Kidney capillary endothelial cell (primary cell): ENCODE results near the gene DNAH2.
A peak's percentile ranks its signal among the peaks of the same experiment; 100 is the strongest.

Experiments
- DNase-seq: peaks from one replicate; pipeline ENCODE4 v3.0.0-alpha.2; 2018; ENCODE audit warnings: low spot score

Gene DNAH2

GRCh38 chr17:7839190-7839875 is 121.8 kb downstream of the DNAH2 start:
- no peak for DNase-seq

- DNase-seq, result peak; percentile 23
Measured at GRCh38 chr17:7839876-7840261, 122.3 kb downstream of the DNAH2 start.

GRCh38 chr17:7840441-7840840 is 122.9 kb downstream of the DNAH2 start:
- no peak for DNase-seq

DNA sequence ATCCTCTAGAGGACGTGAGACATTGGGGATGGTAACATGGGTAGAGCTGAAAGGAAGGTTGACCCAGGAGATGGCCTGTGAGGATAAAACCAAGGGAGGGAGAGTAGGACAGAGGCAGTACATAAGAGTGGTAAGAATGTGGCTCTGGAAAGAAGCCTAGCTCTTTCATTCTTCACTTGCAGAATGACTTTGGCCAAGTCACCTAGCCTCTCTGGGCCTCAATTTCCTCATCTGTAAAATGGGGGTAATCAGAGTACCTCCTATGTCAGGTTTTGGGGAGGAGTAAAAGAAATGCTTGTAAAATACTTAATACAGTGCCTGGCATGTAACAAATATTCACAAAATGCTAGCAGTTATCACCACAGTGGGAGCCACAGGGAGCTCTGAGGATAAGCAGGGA is 123.3 kb downstream of the DNAH2 start:
- DNase-seq, result no peak

DNA sequence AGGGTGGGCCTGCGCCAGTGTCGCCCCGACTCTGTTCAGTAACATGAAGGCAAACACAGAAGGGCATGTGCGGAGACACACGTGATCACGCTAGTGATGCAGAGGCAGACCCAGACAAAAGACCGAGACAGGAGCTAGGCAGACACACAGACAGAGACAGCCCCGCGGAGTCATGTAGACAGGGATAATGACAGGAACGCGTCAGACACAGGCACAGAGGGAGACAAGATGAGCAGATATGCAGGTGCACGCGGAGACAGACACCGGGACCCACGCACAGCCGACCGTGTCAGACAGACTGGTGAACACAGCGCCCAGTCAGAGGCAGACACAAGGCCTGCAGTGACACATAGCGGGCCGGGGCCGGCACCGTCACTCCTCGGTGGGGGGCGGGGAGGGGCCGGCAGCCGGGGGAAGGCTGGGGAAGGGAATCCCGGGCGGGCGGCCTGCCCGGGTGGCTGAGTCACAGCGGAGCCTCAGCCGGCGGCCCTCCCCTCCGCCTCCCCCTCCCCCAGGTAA is 123.9 kb downstream of the DNAH2 start:
- DNase-seq, result peak; percentile 93

GRCh38 chr17:7841915-7842379 is 124.4 kb downstream of the DNAH2 start:
- DNase-seq, result peak; percentile 82

DNA sequence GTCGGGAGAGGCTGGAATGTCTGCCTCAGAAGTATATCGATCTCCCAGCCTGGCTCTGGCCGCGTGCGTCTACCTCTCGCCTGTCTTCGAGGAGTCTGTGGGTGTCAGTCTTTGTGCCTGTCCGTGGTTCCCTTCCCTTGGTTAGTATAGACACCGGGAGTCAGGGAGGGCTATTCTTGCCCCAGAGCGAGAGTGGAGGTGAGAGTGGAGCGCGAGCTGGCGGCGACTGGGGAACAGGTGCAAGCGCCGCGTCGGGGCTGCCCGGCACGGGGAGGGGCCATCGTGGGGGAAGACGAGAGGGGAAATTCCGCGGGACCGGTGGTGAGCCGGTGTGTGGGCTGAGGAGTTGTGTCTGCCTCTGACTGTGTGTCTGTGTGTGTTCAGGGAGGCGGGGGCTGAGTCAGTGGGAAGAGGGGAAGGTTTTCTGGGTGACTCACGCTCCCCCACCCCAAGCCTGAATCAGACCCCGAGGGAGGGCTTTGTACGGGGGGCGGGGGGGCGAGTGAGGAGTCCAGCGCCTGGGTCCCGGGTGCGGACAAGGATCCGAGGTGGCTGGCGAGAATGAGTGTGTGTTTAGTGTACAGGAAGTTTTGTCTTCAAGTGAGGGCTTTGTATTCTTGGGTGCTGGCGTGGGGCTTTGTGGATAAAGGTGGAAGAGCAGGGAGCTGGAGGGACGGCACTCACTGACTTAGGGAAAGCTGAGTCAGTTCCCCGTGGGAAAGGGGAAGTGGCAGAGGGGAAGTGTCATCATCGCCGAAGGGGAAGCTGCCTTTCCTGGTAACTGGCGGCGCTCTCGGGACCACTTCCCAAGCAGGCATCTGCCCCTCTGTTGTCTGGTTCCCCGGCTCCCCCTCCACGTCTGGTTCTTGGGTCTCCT is 125.1 kb downstream of the DNAH2 start:
- peak; percentile 99 for DNase-seq

DNA sequence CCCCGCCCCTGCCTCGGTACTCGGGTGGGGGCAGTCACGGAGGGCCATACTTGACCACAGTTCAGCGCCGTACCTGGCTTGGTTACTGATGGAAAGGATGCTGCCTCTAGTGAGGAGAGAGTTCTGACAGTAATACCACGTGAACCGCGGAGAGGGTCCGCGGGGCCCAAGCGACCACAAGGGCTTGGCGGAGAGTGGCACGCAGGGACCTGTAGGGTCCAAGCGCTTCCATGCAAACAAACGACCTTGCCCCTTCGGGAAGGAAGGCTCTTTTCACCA is 125.7 kb downstream of the DNAH2 start:
- DNase-seq, result no peak

GRCh38 chr17:7843536-7844291 is 126.2 kb downstream of the DNAH2 start:
- DNase-seq, result peak; percentile 77

- peak; percentile 96 for DNase-seq
Measured at GRCh38 chr17:7844292-7845154, 127.0 kb downstream of the DNAH2 start.

DNA sequence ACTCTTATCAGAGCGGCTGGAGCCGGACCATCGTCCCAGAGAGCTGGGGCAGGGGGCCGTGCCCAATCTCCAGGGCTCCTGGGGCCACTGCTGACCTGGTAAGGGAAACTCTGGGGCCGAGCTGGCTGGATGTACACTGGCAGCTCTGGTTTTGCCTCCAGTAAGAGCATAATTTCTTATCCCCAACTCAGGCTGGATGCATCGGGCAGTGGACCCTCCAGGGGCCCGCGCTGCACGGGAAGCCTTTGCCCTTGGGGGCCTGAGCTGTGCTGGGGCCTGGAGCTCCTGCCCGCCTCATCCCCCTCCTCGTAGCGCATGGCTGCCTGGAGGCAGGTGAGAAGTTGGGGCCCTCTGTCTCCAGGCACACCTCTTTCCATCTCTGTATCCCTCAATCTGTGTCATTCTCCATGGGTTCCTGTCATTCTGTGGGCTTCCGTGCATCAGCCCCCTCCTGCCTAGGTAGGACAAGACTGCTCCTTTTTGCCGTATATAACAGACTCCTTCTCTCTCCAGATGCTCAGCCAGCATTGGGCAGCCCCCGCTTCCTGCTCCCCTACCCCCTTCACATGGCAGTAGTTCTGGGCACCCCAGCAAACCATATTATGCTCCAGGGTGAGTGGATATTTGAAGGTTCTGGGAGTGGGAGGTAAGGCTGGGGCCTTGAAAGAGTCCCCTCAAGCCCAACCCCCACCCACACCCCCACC is 128.0 kb downstream of the DNAH2 start:
- DNase-seq, result no peak

DNA sequence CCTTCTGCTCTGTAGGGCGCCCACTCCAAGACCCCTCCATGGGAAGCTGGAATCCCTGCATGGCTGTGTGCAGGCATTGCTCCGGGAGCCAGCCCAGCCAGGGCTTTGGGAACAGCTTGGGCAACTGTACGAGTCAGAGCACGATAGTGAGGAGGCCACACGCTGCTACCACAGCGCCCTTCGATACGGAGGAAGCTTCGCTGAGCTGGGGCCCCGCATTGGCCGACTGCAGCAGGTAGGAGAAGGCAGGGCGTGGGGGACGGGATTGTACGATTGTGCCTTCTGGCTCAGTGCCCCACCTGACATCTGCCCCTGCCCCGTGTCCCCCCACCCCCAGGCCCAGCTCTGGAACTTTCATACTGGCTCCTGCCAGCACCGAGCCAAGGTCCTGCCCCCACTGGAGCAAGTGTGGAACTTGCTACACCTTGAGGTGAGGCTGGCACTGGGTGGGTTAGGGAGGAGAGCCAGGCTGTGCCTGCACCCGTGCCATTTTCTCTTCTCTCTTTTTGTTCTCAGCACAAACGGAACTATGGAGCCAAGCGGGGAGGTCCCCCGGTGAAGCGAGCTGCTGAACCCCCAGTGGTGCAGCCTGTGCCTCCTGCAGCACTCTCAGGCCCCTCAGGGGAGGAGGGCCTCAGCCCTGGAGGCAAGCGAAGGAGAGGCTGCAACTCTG is 128.7 kb downstream of the DNAH2 start:
- DNase-seq, result no peak

DNA sequence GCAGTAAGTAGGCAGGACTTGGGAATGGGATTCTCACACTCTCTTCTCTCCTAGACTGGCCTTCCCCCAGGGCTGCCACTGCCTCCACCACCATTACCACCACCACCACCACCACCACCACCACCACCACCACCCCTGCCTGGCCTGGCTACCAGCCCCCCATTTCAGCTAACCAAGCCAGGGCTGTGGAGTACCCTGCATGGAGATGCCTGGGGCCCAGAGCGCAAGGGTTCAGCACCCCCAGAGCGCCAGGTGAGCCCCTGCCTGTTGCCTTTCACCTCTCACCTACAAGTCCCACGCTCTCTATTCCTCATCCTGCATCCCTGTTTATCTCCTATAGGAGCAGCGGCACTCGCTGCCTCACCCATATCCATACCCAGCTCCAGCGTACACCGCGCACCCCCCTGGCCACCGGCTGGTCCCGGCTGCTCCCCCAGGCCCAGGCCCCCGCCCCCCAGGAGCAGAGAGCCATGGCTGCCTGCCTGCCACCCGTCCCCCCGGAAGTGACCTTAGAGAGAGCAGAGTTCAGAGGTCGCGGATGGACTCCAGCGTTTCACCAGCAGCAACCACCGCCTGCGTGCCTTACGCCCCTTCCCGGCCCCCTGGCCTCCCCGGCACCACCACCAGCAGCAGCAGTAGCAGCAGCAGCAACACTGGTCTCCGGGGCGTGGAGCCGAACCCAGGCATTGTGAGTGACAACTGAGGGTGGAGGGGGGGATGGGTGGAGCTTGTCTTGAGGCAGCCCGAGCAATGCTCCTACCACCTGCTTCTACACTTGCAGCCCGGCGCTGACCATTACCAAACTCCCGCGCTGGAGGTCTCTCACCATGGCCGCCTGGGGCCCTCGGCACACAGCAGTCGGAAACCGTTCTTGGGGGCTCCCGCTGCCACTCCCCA is 129.5 kb downstream of the DNAH2 start:
- no peak for DNase-seq

DNA sequence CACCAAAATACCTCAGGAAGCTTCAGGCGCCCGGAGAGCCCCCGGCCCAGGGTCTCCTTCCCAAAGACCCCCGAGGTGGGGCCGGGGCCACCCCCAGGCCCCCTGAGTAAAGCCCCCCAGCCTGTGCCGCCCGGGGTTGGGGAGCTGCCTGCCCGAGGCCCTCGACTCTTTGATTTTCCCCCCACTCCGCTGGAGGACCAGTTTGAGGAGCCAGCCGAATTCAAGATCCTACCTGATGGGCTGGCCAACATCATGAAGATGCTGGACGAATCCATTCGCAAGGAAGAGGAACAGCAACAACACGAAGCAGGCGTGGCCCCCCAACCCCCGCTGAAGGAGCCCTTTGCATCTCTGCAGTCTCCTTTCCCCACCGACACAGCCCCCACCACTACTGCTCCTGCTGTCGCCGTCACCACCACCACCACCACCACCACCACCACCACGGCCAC is 130.6 kb downstream of the DNAH2 start:
- DNase-seq, result no peak

- no peak for DNase-seq
Measured at GRCh38 chr17:7848739-7849129, 131.2 kb downstream of the DNAH2 start.

- DNase-seq, result no peak
Measured at GRCh38 chr17:7849130-7849750, 131.7 kb downstream of the DNAH2 start.

GRCh38 chr17:7849751-7850504 is 132.4 kb downstream of the DNAH2 start:
- no peak for DNase-seq
